CD4-positive, alpha-beta T cell (primary cell): ENCODE data around the gene CASZ1. TPM values are rescaled to one million over a fixed set of nuclear protein-coding genes. Genes with fewer than 3 reads are reported as not detected.

ENCODE experiments used
- ATAC-seq: fragments of 200-7000 bp; cut with Tn5 transposase; one replicate; pipeline ENCODE4 v1.10.0; 2022; ENCODE audit warnings: mild to moderate bottlenecking; ENCODE audit not compliant: poor library complexity
- CTCF ChIA-PET: fragments of 350-600 bp; sonication (Branson Sonifier 250); formaldehyde crosslinking; loops from one replicate; lab custom pipeline; 2021; ENCODE audit warnings: antibody characterized with exemption, inconsistent platforms; lab: Charles Lee
- POLR2A ChIA-PET: fragments of 350-600 bp; sonication (Branson Sonifier 250); formaldehyde crosslinking; loops from one replicate; lab custom pipeline; 2021; ENCODE audit warnings: antibody characterized with exemption, inconsistent platforms; lab: Charles Lee
- DNase-seq, 14 experiments: peaks; one replicate each; pipeline ENCODE4 v3.0.0-alpha.2; 2013 to 2020; ENCODE audit warnings: mixed read lengths in 2 of 14
- H3K27ac ChIP-seq, 2 donors: one replicate each; pipeline versions ENCODE4 v1.5.1 to v1.7.0; 2013; ENCODE audit warnings: low read length in 2 of 2, low read depth in 1 of 2, mild to moderate bottlenecking in 1 of 2
- H3K27me3 ChIP-seq, 2 experiments: 1 replicate in 1 of 2; 2 replicates in 1 of 2; pipeline versions ENCODE4 v1.6.1 to v1.7.0; 2013; ENCODE audit warnings: low read length in 2 of 2, control low read depth in 1 of 2, mild to moderate bottlenecking in 1 of 2, moderate library complexity in 1 of 2; ENCODE audit not compliant: insufficient read depth in 2 of 2, control insufficient read depth in 1 of 2
- H3K36me3 ChIP-seq: one replicate; pipeline ENCODE4 v1.6.1; 2013; ENCODE audit warnings: low read length, control low read depth; ENCODE audit not compliant: insufficient read depth
- H3K4me1 ChIP-seq: one replicate; pipeline ENCODE4 v1.6.1; 2013; ENCODE audit warnings: low read length, control low read depth; ENCODE audit not compliant: insufficient read depth
- H3K4me3 ChIP-seq: one replicate; pipeline ENCODE4 v1.5.1; 2013; ENCODE audit warnings: mild to moderate bottlenecking, low read length, moderate library complexity
- H3K9me3 ChIP-seq, 2 experiments: 1 replicate in 1 of 2; 2 replicates in 1 of 2; pipeline versions ENCODE4 v1.6.1 to v1.7.0; 2013; ENCODE audit warnings: low read length in 2 of 2, mild to moderate bottlenecking in 2 of 2, control low read depth in 1 of 2, moderate library complexity in 1 of 2; ENCODE audit not compliant: control insufficient read depth in 1 of 2, insufficient read depth in 1 of 2
- H3K27ac Mint-ChIP-seq: one replicate; pipeline ENCODE4 v1.8.0; 2020; ENCODE audit warnings: mixed read lengths
- H3K27me3 Mint-ChIP-seq: one replicate; pipeline ENCODE4 v1.8.0; 2021; ENCODE audit warnings: mixed read lengths
- H3K36me3 Mint-ChIP-seq: one replicate; pipeline ENCODE4 v1.8.0; 2021; ENCODE audit warnings: low read depth, mixed read lengths
- H3K4me1 Mint-ChIP-seq: one replicate; pipeline ENCODE4 v1.8.0; 2021; ENCODE audit warnings: low read depth, mixed read lengths
- H3K4me3 Mint-ChIP-seq: one replicate; pipeline ENCODE4 v1.8.0; 2020; ENCODE audit warnings: mild to moderate bottlenecking, mixed read lengths
- H3K9me3 Mint-ChIP-seq: one replicate; pipeline ENCODE4 v1.8.0; 2020; ENCODE audit warnings: mixed read lengths
- intact Hi-C, 2 experiments: fragments of 100-400 bp; cut with DNase I in 1 of 2; cut with micrococcal nuclease in 1 of 2; formaldehyde crosslinking; loops; one replicate each; pipeline versions ENCODE4 v1.15.1 to v1.9.0; 2023 to 2025; cut with DNase I, micrococcal nuclease
- total RNA-seq, 174 experiments: library from RNA in 2 of 174; stranded (reverse) in 2 of 174; gene quantifications; one replicate each; pipeline ENCODE4 v1.2.3 and lab custom pipeline; 2021 to 2026
- TF ChIP-seq, protein P1 (sequence below): fragments of 200-600 bp; IDR thresholded peaks from one replicate; pipeline ENCODE4 v1.8.0; 2022; ENCODE audit warnings: antibody characterized with exemption, mild to moderate bottlenecking

CASZ1 gene
- total RNA-seq, 2 experiments from 2014 or later: 21.8 to 22.8 TPM

DNA sequence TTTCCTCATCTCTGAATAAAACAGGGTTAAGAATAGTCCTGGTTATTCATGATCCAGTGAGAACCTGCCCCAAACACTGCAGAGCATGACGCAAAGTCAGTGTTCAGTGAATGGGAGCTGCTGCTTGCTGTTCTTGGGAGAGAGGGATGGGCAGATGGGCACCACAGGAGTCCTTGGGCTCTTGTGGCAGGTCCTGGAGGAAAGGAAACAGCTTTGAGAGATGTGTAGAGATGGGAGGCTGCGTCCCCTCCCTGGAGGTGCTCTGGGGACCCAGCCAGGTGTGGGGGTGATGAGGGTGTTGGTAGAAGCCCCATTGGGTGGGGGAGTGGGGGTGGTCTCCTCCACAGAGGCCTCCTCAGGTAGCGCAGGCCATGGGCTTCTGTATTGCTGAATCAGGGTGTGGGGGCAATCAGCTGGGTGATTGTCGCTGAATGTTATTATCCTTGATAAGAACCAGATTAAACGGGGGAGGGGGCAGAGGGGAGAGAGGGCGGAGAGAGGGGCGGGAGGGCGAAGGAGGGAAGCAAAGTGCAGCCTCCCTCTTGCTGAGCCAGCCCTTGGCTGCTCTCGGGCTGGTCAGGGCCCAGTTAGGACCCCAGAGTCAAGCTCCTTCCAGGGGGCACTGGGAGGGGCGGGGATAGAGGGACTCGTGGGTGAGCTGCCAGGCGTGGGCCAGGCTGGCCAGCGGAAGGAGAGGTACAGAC is 22.9 kb upstream of the CASZ1 start:
- H3K27me3 ChIP-seq: no peaks in the 10 kb centered on the region

DNA sequence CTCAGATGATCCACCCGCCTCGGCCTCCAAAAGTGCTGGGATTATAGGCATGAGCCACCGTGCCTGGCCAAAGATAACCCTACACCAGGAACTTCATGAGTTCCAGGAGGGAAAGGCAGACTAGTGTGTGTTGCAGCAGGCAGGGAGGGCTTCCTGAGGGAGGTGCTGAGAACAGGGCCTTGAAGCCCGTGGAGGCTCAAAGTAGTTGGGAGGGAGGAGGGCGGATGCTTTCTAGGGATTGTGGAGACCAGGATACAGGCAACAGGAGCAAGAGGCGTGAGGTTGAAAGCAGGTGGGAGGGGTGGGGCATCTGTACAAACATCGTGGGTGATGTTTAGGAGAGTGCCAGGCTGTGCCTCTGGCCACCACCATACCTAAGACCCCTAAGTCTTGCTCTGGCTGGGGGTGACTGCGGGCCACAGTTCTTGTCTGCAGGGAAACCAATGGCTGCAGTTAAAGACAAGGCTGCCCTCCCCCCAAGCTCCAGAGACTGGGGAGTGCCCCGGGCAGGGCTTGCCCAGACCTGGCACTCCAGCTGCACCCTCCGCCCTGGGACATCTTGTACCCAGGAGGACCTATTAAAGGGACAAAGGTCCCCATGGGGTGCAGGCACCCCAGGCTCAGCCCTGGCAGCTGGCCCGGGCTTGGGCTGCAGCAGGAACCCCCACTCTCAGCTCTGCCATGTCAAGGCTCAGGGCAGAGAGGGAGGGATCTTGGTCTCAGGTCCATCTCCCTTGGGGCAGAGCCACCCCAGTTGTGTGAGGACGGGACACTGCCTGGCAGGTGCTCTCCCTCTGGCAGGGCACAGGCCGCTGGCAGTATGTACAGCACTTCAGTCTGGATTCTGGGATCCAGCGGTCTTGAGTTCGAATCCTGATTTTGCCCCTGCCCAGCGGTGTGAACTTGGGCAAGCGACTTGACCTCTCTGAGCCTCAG is 22.1 kb upstream of the CASZ1 start:
- ChIA-PET POLR2A (no interaction called here), CTCF (no interaction called here)
- Histone ChIP-seq H3K36me3 (no peaks in the 10 kb centered on the region), H3K27me3 (no peaks in the 10 kb centered on the region), H3K4me1 (no peaks in the 10 kb centered on the region), H3K4me3 (no peak overlapping the region), H3K27ac (no peak overlapping the region), H3K9me3 (peaks cover 0 to 4% of the 10 kb centered on the region in 2 experiments)
- Mint-ChIP-seq H3K4me1 (no peaks in the 10 kb centered on the region), H3K9me3 (no peaks in the 10 kb centered on the region), H3K4me3 (no peak overlapping the region), H3K27ac (no peak overlapping the region), H3K36me3 (no peaks in the 10 kb centered on the region), H3K27me3 (peaks cover 8% of the 10 kb centered on the region)
- intact Hi-C loops: no loop called here
- TF ChIP-seq, protein P1, sequence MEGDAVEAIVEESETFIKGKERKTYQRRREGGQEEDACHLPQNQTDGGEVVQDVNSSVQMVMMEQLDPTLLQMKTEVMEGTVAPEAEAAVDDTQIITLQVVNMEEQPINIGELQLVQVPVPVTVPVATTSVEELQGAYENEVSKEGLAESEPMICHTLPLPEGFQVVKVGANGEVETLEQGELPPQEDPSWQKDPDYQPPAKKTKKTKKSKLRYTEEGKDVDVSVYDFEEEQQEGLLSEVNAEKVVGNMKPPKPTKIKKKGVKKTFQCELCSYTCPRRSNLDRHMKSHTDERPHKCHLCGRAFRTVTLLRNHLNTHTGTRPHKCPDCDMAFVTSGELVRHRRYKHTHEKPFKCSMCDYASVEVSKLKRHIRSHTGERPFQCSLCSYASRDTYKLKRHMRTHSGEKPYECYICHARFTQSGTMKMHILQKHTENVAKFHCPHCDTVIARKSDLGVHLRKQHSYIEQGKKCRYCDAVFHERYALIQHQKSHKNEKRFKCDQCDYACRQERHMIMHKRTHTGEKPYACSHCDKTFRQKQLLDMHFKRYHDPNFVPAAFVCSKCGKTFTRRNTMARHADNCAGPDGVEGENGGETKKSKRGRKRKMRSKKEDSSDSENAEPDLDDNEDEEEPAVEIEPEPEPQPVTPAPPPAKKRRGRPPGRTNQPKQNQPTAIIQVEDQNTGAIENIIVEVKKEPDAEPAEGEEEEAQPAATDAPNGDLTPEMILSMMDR: no peak
- DNase-seq (no peak), ATAC-seq (no peak)

More for the DNA sequence above, 22.9 kb upstream of the CASZ1 start:
- intact Hi-C loops: no loop called here
- H3K9me3 ChIP-seq: no peaks in the 10 kb centered on the region
- H3K4me3 ChIP-seq: no peak overlapping the region
- Mint-ChIP-seq H3K4me1 (no peaks in the 10 kb centered on the region), H3K27ac (no peak overlapping the region), H3K9me3 (no peaks in the 10 kb centered on the region), H3K4me3 (no peak overlapping the region), H3K27me3 (peaks cover 7% of the 10 kb centered on the region), H3K36me3 (no peaks in the 10 kb centered on the region)
- no peak overlapping the region for H3K27ac ChIP-seq
- no peaks in the 10 kb centered on the region for H3K36me3 ChIP-seq
- TF ChIP-seq, protein P1: no peak
- DNase-seq: no peak
- ChIA-PET POLR2A (no interaction called here), CTCF (no interaction called here)
- ATAC-seq: no peak
- no peaks in the 10 kb centered on the region for H3K4me1 ChIP-seq

DNA sequence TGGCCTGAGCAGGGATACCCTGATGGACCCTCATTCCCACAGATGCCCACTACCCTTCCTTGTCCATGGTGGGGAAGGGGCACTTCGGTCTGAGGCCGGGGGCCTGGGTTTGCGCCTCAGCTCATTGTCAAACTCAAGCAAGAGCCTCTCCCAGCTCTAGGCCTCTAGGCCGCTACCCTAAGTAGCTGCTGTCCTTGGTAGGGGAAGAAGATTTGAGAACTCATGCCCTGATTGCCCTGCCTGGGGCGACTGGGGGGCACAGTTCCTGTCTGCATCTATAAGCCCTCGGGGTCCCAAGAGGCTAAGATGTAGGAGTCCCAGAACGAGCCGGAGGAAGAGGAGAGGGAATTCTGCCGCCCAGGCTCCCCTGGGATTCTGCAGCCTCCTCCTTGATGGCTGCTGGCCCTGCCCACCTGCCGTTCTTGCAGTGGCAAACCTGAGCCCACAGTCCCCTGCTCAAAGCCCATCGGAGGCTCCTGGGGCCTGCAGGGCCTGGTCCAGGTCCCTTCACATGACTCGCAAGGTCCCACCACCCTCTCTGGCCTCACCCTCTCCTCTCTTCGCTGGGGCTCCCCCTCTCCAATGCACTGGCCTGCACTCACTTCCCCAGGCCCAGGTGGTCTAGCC is 20.4 kb upstream of the CASZ1 start:
- H3K36me3 Mint-ChIP-seq: no peaks in the 10 kb centered on the region
- H3K4me3 Mint-ChIP-seq: no peak overlapping the region
- CTCF ChIA-PET: no interaction called here
- Histone ChIP-seq H3K9me3 (peaks cover 0 to 4% of the 10 kb centered on the region in 2 experiments), H3K27ac (no peak overlapping the region), H3K36me3 (no peaks in the 10 kb centered on the region), H3K4me1 (no peaks in the 10 kb centered on the region), H3K27me3 (no peaks in the 10 kb centered on the region), H3K4me3 (no peak overlapping the region)
- H3K4me1 Mint-ChIP-seq: no peaks in the 10 kb centered on the region
- intact Hi-C loops: no loop called here
- TF ChIP-seq, protein P1: no peak
- peaks cover 8% of the 10 kb centered on the region for H3K27me3 Mint-ChIP-seq
- no peak overlapping the region for H3K27ac Mint-ChIP-seq
- no peaks in the 10 kb centered on the region for H3K9me3 Mint-ChIP-seq
- ATAC-seq (no peak), DNase-seq (no peak)
- POLR2A ChIA-PET: no interaction called here
